ENCODE data around the gene SCN9A.
A peak's percentile ranks its signal among the peaks of the same experiment; 100 is the strongest.

The SCN9A gene

DNA sequence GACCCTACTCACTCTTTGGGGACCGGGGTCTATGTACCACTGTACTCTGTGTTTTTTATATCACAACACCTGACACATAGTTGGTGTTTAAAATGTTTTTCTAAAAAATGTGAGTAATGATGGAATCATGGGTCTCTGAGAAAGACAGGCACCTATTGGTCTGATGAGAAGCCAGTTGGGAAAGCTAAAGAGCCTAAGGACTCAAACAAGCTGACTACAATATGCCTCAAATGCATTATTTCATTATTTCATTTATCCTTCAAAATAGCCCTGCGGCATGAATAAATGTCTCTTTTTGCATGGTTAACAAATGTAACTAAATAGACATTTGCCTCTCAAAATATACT, 145.0 kb downstream of the SCN9A start:
- Histone ChIP-seq H4K91ac (ENCODE audit: low read length) (no peak overlapping the region), H3K27ac (ENCODE audit: low read length, poor library complexity, severe bottlenecking) (no peak overlapping the region), H3K4me3 (ENCODE audit: insufficient read depth in 1 of 2, low read depth in 1 of 2, low read length in 2 of 2) (no peak overlapping the region), H3K4me2 (ENCODE audit: low read length, poor library complexity, severe bottlenecking) (no peak overlapping the region), H3K4me1 (ENCODE audit: control insufficient read depth, insufficient read depth, low read depth, low read length) (peaks cover 2% of the 10 kb centered on the region), H2AK5ac (ENCODE audit: low read length, severe bottlenecking) (no peak overlapping the region), H3K79me1 (replicated peaks; ENCODE audit: low read length, poor library complexity, severe bottlenecking) (no peaks in the 10 kb centered on the region), H3K4ac (ENCODE audit: low read depth in 1 of 2, low read length in 2 of 2) (no peak overlapping the region), H3K9ac (ENCODE audit: low read length) (no peak overlapping the region), H3K23ac (ENCODE audit: low read length in 2 of 2) (no peak overlapping the region), H3K36me3 (ENCODE audit: control insufficient read depth in 1 of 2, insufficient read depth in 2 of 2, low read depth in 1 of 2, low read length in 2 of 2) (no peaks in the 10 kb centered on the region), H3K9me3 (ENCODE audit: control insufficient read depth, low read length) (no peaks in the 10 kb centered on the region), H4K8ac (ENCODE audit: low read length) (no peak overlapping the region), H2BK120ac (ENCODE audit: low read depth, low read length) (no peak overlapping the region), H2BK5ac (ENCODE audit: low read depth, low read length, poor library complexity, severe bottlenecking) (no peak overlapping the region), H3K14ac (ENCODE audit: low read length in 2 of 2) (no peak overlapping the region), H2AFZ (ENCODE audit: low read depth, low read length) (no peak overlapping the region), H2BK15ac (ENCODE audit: low read depth, poor library complexity, severe bottlenecking) (no peak overlapping the region), H3K18ac (ENCODE audit: low read depth in 1 of 2, low read length in 2 of 2) (no peak overlapping the region), H3K27me3 (ENCODE audit: control insufficient read depth in 1 of 2, insufficient read depth in 1 of 2, low read length in 2 of 2) (no peaks in the 10 kb centered on the region), H2BK12ac (ENCODE audit: low read length in 2 of 2) (no peak overlapping the region)
- DNase-seq, result no peak
- WGBS, result 100% methylated on average over 1 of the region's 2 CpGs

DNA sequence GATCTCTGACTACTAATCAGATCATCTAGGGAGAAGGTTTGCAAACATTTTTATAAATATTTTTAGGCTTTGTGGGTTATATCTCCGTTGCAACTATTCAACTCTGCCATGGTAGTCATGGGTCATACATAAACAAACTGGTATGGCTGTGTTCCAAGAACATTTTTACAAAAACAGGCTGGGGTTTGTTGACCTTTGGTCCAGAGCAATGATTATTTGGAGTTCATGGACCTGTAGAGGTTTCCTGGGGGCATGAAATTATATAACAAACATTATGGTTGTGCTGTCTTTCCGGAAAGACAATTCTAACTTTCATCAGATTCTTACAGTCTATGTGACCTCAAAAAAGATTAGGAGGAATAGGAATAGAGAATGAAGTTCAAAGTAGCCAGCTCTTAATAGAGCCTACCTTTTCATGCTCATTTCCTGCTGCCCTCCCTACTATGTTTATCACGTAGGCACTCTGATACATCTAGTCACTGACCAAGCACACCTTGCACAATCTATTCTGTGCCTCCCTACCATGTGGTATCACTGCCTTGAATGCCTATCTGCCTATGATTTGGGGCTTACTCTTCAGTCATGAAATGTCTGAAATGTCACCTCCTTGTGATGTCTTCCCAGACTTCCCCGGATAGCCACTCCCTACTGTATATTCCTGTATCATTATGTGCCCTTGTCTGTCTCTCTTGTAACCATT, 145.6 kb downstream of the SCN9A start:
- H3K27me3 ChIP-seq (ENCODE audit: control insufficient read depth in 1 of 2, insufficient read depth in 1 of 2, low read length in 2 of 2), result no peaks in the 10 kb centered on the region
- WGBS, result 54% methylated on average over 3 of the region's 4 CpGs

DNA sequence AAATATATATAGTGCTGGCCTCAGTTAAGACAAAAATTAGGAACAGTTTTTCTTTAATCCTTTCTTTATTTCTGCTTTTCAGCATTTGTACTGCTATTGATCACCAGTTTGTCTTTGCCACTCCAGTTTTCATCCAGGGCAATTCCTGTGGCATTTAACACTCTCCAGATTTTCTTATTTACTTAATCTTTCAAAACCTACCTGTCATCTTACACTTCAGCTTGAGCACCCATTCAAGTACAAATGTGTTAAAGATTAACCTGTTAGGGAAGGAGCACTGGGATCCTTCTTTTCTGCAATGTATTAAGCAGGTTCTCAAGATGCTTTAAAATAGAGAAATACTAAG, 146.1 kb downstream of the SCN9A start:
- H4K91ac ChIP-seq (ENCODE audit: low read length), result no peak overlapping the region
- H3K79me1 ChIP-seq (replicated peaks; ENCODE audit: low read length, poor library complexity, severe bottlenecking), result no peaks in the 10 kb centered on the region
- no peaks in the 10 kb centered on the region for H3K9me3 ChIP-seq (ENCODE audit: control insufficient read depth, low read length)
- H3K27ac ChIP-seq (ENCODE audit: low read length, poor library complexity, severe bottlenecking), result no peak overlapping the region
- H2BK5ac ChIP-seq (ENCODE audit: low read depth, low read length, poor library complexity, severe bottlenecking), result no peak overlapping the region
- H2AFZ ChIP-seq (ENCODE audit: low read depth, low read length), result no peak overlapping the region
- no peaks in the 10 kb centered on the region for H3K36me3 ChIP-seq (ENCODE audit: control insufficient read depth in 1 of 2, insufficient read depth in 2 of 2, low read depth in 1 of 2, low read length in 2 of 2)
- no peak overlapping the region for H3K23ac ChIP-seq (ENCODE audit: low read length in 2 of 2)
- no peaks in the 10 kb centered on the region for H3K27me3 ChIP-seq (ENCODE audit: control insufficient read depth in 1 of 2, insufficient read depth in 1 of 2, low read length in 2 of 2)
- H3K14ac ChIP-seq (ENCODE audit: low read length in 2 of 2), result no peak overlapping the region
- no peak overlapping the region for H3K4me2 ChIP-seq (ENCODE audit: low read length, poor library complexity, severe bottlenecking)
- H2BK12ac ChIP-seq (ENCODE audit: low read length in 2 of 2), result no peak overlapping the region
- DNase-seq, result no peak
- no peak overlapping the region for H3K4me3 ChIP-seq (ENCODE audit: insufficient read depth in 1 of 2, low read depth in 1 of 2, low read length in 2 of 2)
- H2BK15ac ChIP-seq (ENCODE audit: low read depth, poor library complexity, severe bottlenecking), result no peak overlapping the region
- no peak overlapping the region for H2BK120ac ChIP-seq (ENCODE audit: low read depth, low read length)
- H3K9ac ChIP-seq (ENCODE audit: low read length), result no peak overlapping the region
- H4K8ac ChIP-seq (ENCODE audit: low read length), result no peak overlapping the region
- no peak overlapping the region for H3K18ac ChIP-seq (ENCODE audit: low read depth in 1 of 2, low read length in 2 of 2)
- H3K4ac ChIP-seq (ENCODE audit: low read depth in 1 of 2, low read length in 2 of 2), result no peak overlapping the region
- no peak overlapping the region for H2AK5ac ChIP-seq (ENCODE audit: low read length, severe bottlenecking)
- H3K4me1 ChIP-seq (ENCODE audit: control insufficient read depth, insufficient read depth, low read depth, low read length), result no peaks in the 10 kb centered on the region

More for the DNA sequence above, 145.6 kb downstream of the SCN9A start:
- no peak overlapping the region for H3K27ac ChIP-seq (ENCODE audit: low read length, poor library complexity, severe bottlenecking)
- H2BK12ac ChIP-seq (ENCODE audit: low read length in 2 of 2), result no peak overlapping the region
- H2BK120ac ChIP-seq (ENCODE audit: low read depth, low read length), result no peak overlapping the region
- H3K4me3 ChIP-seq (ENCODE audit: insufficient read depth in 1 of 2, low read depth in 1 of 2, low read length in 2 of 2), result no peak overlapping the region
- no peak overlapping the region for H3K4ac ChIP-seq (ENCODE audit: low read depth in 1 of 2, low read length in 2 of 2)
- peaks cover 2% of the 10 kb centered on the region for H3K4me1 ChIP-seq (ENCODE audit: control insufficient read depth, insufficient read depth, low read depth, low read length)
- no peak overlapping the region for H2BK5ac ChIP-seq (ENCODE audit: low read depth, low read length, poor library complexity, severe bottlenecking)
- no peak overlapping the region for H3K14ac ChIP-seq (ENCODE audit: low read length in 2 of 2)
- no peak overlapping the region for H2BK15ac ChIP-seq (ENCODE audit: low read depth, poor library complexity, severe bottlenecking)
- no peak overlapping the region for H2AFZ ChIP-seq (ENCODE audit: low read depth, low read length)
- no peak overlapping the region for H3K18ac ChIP-seq (ENCODE audit: low read depth in 1 of 2, low read length in 2 of 2)
- no peaks in the 10 kb centered on the region for H3K9me3 ChIP-seq (ENCODE audit: control insufficient read depth, low read length)
- no peak overlapping the region for H3K23ac ChIP-seq (ENCODE audit: low read length in 2 of 2)
- no peak overlapping the region for H3K4me2 ChIP-seq (ENCODE audit: low read length, poor library complexity, severe bottlenecking)
- H3K9ac ChIP-seq (ENCODE audit: low read length), result no peak overlapping the region
- DNase-seq, result peak; percentile 57
- no peak overlapping the region for H4K91ac ChIP-seq (ENCODE audit: low read length)
- H3K36me3 ChIP-seq (ENCODE audit: control insufficient read depth in 1 of 2, insufficient read depth in 2 of 2, low read depth in 1 of 2, low read length in 2 of 2), result no peaks in the 10 kb centered on the region
- peak overlapping the region; percentile 78 for H4K8ac ChIP-seq (ENCODE audit: low read length)
- no peak overlapping the region for H2AK5ac ChIP-seq (ENCODE audit: low read length, severe bottlenecking)
- H3K79me1 ChIP-seq (replicated peaks; ENCODE audit: low read length, poor library complexity, severe bottlenecking), result no peaks in the 10 kb centered on the region

DNA sequence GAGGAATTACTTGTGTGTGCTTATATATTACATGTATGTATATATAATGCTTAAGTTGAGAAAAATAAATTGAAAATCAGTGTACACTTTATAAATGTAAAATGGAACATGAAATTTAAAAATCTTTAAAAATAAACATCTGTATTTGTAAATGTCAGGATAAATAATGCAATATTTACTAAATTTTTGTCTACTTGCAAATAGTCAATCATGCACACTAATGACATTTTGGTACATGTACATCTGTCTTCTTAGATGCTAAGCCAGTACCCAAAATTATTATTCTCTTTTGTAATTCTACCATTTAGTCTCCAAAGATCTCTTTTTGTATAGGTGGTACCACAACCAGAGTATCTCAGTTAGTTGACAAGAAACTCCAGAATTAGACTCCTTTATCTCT, 151.5 kb downstream of the SCN9A start:
- Histone ChIP-seq H3K14ac (ENCODE audit: low read length in 2 of 2) (no peak overlapping the region), H3K4me1 (ENCODE audit: control insufficient read depth, insufficient read depth, low read depth, low read length) (no peaks in the 10 kb centered on the region), H2AK5ac (ENCODE audit: low read length, severe bottlenecking) (no peak overlapping the region), H3K9me3 (ENCODE audit: control insufficient read depth, low read length) (no peaks in the 10 kb centered on the region), H3K27ac (ENCODE audit: low read length, poor library complexity, severe bottlenecking) (no peak overlapping the region), H3K23ac (ENCODE audit: low read length in 2 of 2) (no peak overlapping the region), H2BK120ac (ENCODE audit: low read depth, low read length) (no peak overlapping the region), H4K8ac (ENCODE audit: low read length) (no peak overlapping the region), H2BK12ac (ENCODE audit: low read length in 2 of 2) (no peak overlapping the region), H3K9ac (ENCODE audit: low read length) (no peak overlapping the region), H3K36me3 (ENCODE audit: control insufficient read depth in 1 of 2, insufficient read depth in 2 of 2, low read depth in 1 of 2, low read length in 2 of 2) (no peaks in the 10 kb centered on the region), H4K91ac (ENCODE audit: low read length) (no peak overlapping the region), H3K27me3 (ENCODE audit: control insufficient read depth in 1 of 2, insufficient read depth in 1 of 2, low read length in 2 of 2) (no peaks in the 10 kb centered on the region), H3K79me1 (replicated peaks; ENCODE audit: low read length, poor library complexity, severe bottlenecking) (no peaks in the 10 kb centered on the region), H3K4me3 (ENCODE audit: insufficient read depth in 1 of 2, low read depth in 1 of 2, low read length in 2 of 2) (no peak overlapping the region), H2BK5ac (ENCODE audit: low read depth, low read length, poor library complexity, severe bottlenecking) (no peak overlapping the region), H2AFZ (ENCODE audit: low read depth, low read length) (no peak overlapping the region), H3K18ac (ENCODE audit: low read depth in 1 of 2, low read length in 2 of 2) (no peak overlapping the region), H3K4me2 (ENCODE audit: low read length, poor library complexity, severe bottlenecking) (no peak overlapping the region), H3K4ac (ENCODE audit: low read depth in 1 of 2, low read length in 2 of 2) (no peak overlapping the region), H2BK15ac (ENCODE audit: low read depth, poor library complexity, severe bottlenecking) (no peak overlapping the region)
- DNase-seq, result no peak

Measured in mesenchymal stem cell (in vitro differentiated cells and primary cell).